H1 (cell line): ENCODE results near the gene LRRC23. TPM values are rescaled to one million over a fixed set of nuclear protein-coding genes. Genes with fewer than 3 reads are reported as not detected.
A peak's percentile ranks its signal among the peaks of the same experiment; 100 is the strongest.

Source experiments
- CTCF ChIA-PET: fragments of 300-600 bp; sonication (Branson Sonifier 250); formaldehyde crosslinking; loops from one replicate; lab custom pipeline; 2021; ENCODE audit not compliant: partially characterized antibody; lab: Charles Lee
- POLR2A ChIA-PET: fragments of 300-600 bp; sonication (Branson Sonifier 250); formaldehyde crosslinking; loops from one replicate; lab custom pipeline; 2021; ENCODE audit warnings: inconsistent platforms; ENCODE audit not compliant: partially characterized antibody; lab: Charles Lee
- DNase-seq, 2 experiments: peaks; one replicate each; pipeline versions ENCODE4 v3.0.0 to v3.0.0-alpha.2; 2010 to 2022; ENCODE audit warnings: low spot score in 2 of 2, low read depth in 1 of 2, mixed read lengths in 1 of 2
- FAIRE-seq: peaks from 2 replicates; lab custom pipeline; 2011; peaks lifted over from hg19 to GRCh38; lab: Jason Lieb, UNC
- H2AFZ ChIP-seq: 2 replicates; pipeline ENCODE4 v1.8.1; 2012; ENCODE audit warnings: low read length, inconsistent platforms
- H2AK5ac ChIP-seq: 2 replicates; pipeline ENCODE4 v1.6.1; 2013; ENCODE audit warnings: low read depth, low read length
- H2BK120ac ChIP-seq: replicated peaks from 2 replicates; pipeline ENCODE3; 2013; ENCODE audit warnings: low read depth, low read length, inconsistent platforms
- H2BK12ac ChIP-seq: 2 replicates; pipeline ENCODE4 v1.6.1; 2013; ENCODE audit warnings: low read depth, low read length
- H2BK15ac ChIP-seq: 2 replicates; pipeline ENCODE4 v1.6.1; 2013; ENCODE audit warnings: low read length
- H2BK20ac ChIP-seq: 2 replicates; pipeline ENCODE4 v1.6.1; 2013; ENCODE audit warnings: low read length
- H2BK5ac ChIP-seq: 2 replicates; pipeline ENCODE4 v1.6.1; 2013; ENCODE audit warnings: low read depth, low read length
- H3K14ac ChIP-seq: 2 replicates; pipeline ENCODE4 v1.6.1; 2013; ENCODE audit warnings: inconsistent platforms; ENCODE audit not compliant: insufficient read length
- H3K18ac ChIP-seq: 2 replicates; pipeline ENCODE4 v1.6.1; 2013; ENCODE audit warnings: low read length; ENCODE audit errors: extremely low read depth
- H3K23ac ChIP-seq: 2 replicates; pipeline ENCODE4 v1.6.1; 2013; ENCODE audit warnings: inconsistent platforms; ENCODE audit not compliant: insufficient read length
- H3K23me2 ChIP-seq: 2 replicates; pipeline ENCODE4 v1.6.1; 2013; ENCODE audit warnings: low read depth, low read length
- H3K27ac ChIP-seq: 2 replicates; pipeline ENCODE4 v1.6.1; 2011; ENCODE audit warnings: low read depth, low read length, inconsistent platforms
- H3K27me3 ChIP-seq, 4 experiments: replicated peaks in 1 of 4; 1 replicate in 1 of 4; 2 replicates in 3 of 4; pipeline versions ENCODE4 v1.6.1 to v1.8.1; 2011 to 2013; ENCODE audit warnings: low read length in 3 of 4, mild to moderate bottlenecking in 3 of 4, inconsistent platforms in 2 of 4, mixed read lengths in 2 of 4, moderate library complexity in 1 of 4; ENCODE audit not compliant: control insufficient read depth in 3 of 4, insufficient read depth in 3 of 4; ENCODE audit errors: extremely low read depth in 1 of 4
- H3K36me3 ChIP-seq, 4 experiments: 2 replicates each; pipeline versions ENCODE4 v1.6.1 to v1.8.1; 2011 to 2013; ENCODE audit warnings: mild to moderate bottlenecking in 4 of 4, low read length in 3 of 4, moderate library complexity in 2 of 4, control low read depth in 1 of 4, inconsistent platforms in 1 of 4; ENCODE audit not compliant: insufficient read depth in 4 of 4, control insufficient read depth in 2 of 4
- H3K4ac ChIP-seq: replicated peaks from 2 replicates; pipeline ENCODE3; 2013; ENCODE audit warnings: low read length, low read depth, mixed read lengths, inconsistent platforms; ENCODE audit not compliant: insufficient read length
- H3K4me1 ChIP-seq, 4 experiments: replicated peaks in 1 of 4; 1 replicate in 1 of 4; 2 replicates in 3 of 4; pipeline versions ENCODE4 v1.6.1 to v1.8.1; 2011 to 2013; ENCODE audit warnings: low read length in 3 of 4, inconsistent platforms in 2 of 4, mixed read lengths in 1 of 4; ENCODE audit not compliant: insufficient read depth in 4 of 4, control insufficient read depth in 3 of 4
- H3K4me2 ChIP-seq, 2 experiments: 2 replicates each; pipeline versions ENCODE4 v1.6.1 to v1.8.1; 2011 to 2013; ENCODE audit warnings: low read depth in 2 of 2, low read length in 2 of 2, control low read depth in 1 of 2, inconsistent platforms in 1 of 2, mild to moderate bottlenecking in 1 of 2; ENCODE audit not compliant: insufficient read depth in 1 of 2
- H3K4me3 ChIP-seq, 4 experiments: fragments of 200-600, 300-600 bp in 1 of 4; sonication (generic), shearing (Covaris generic), sonication (Bioruptor Twin) in 1 of 4; 2 replicates each; pipeline versions ENCODE4 v1.5.1 to v1.8.1; 2011 to 2016; ENCODE audit warnings: low read length in 4 of 4, low read depth in 3 of 4, control low read depth in 2 of 4, inconsistent platforms in 2 of 4, mild to moderate bottlenecking in 2 of 4, mixed read lengths in 1 of 4, moderate library complexity in 1 of 4; ENCODE audit not compliant: insufficient read depth in 2 of 4; ENCODE audit errors: extremely low read depth in 1 of 4
- H3K56ac ChIP-seq: replicated peaks from 2 replicates; pipeline ENCODE3; 2013; ENCODE audit warnings: low read depth, mild to moderate bottlenecking, mixed read lengths, low read length, inconsistent platforms; ENCODE audit not compliant: insufficient read length
- H3K79me1 ChIP-seq: 2 replicates; pipeline ENCODE4 v1.6.1; 2013; ENCODE audit warnings: low read depth, low read length, control low read depth
- H3K79me2 ChIP-seq, 2 experiments: 2 replicates each; pipeline versions ENCODE4 v1.6.1 to v1.8.1; 2012 to 2013; ENCODE audit warnings: low read length in 2 of 2, mild to moderate bottlenecking in 2 of 2, inconsistent platforms in 1 of 2; ENCODE audit not compliant: insufficient read depth in 2 of 2, control insufficient read depth in 1 of 2
- H3K9ac ChIP-seq, 4 experiments: replicated peaks in 1 of 4; 1 replicate in 1 of 4; 2 replicates in 3 of 4; pipeline versions ENCODE4 v1.6.1 to v1.8.1; 2011 to 2013; ENCODE audit warnings: low read depth in 3 of 4, low read length in 3 of 4, control low read depth in 2 of 4, mild to moderate bottlenecking in 2 of 4, moderate library complexity in 2 of 4, inconsistent platforms in 1 of 4; ENCODE audit errors: extremely low read depth in 1 of 4
- H3K9me3 ChIP-seq, 2 experiments: 2 replicates each; pipeline versions ENCODE4 v1.6.1 to v1.8.1; 2012 to 2013; ENCODE audit warnings: mild to moderate bottlenecking in 2 of 2, moderate library complexity in 2 of 2, control low read depth in 1 of 2, inconsistent platforms in 1 of 2, low read depth in 1 of 2, low read length in 1 of 2, mixed read lengths in 1 of 2; ENCODE audit not compliant: insufficient read depth in 2 of 2
- H4K20me1 ChIP-seq, 2 experiments: replicated peaks in 1 of 2; 2 replicates each; pipeline versions ENCODE3 to v1.8.1; 2011 to 2013; ENCODE audit warnings: inconsistent platforms in 2 of 2, low read length in 2 of 2, mild to moderate bottlenecking in 1 of 2; ENCODE audit not compliant: insufficient read depth in 2 of 2, control insufficient read depth in 1 of 2
- H4K5ac ChIP-seq: 2 replicates; pipeline ENCODE4 v1.6.1; 2013; ENCODE audit warnings: low read length, low read depth, mixed read lengths, inconsistent platforms; ENCODE audit not compliant: insufficient read length
- H4K8ac ChIP-seq: 2 replicates; pipeline ENCODE4 v1.8.0; 2013; ENCODE audit warnings: mild to moderate bottlenecking, moderate library complexity, low read length, inconsistent platforms; ENCODE audit not compliant: insufficient read depth; ENCODE audit errors: extremely low read depth
- H4K91ac ChIP-seq: replicated peaks from 2 replicates; pipeline ENCODE3; 2013; ENCODE audit warnings: low read length, mixed read lengths, inconsistent platforms; ENCODE audit not compliant: insufficient read length
- ASH2L ChIP-seq: fragments of 200-600, 300-600 bp; sonication (generic); IDR thresholded peaks from one replicate; pipeline ENCODE4 v1.7.1; 2017; ENCODE audit warnings: low read length
- BCL11A ChIP-seq, 2 experiments: IDR thresholded peaks; one replicate each; pipeline ENCODE4 v1.6.1; 2011; ENCODE audit warnings: low read depth in 2 of 2, low read length in 2 of 2, mild to moderate bottlenecking in 2 of 2
- BRCA1 ChIP-seq: IDR thresholded peaks from 2 replicates; pipeline ENCODE4 v1.6.1; 2012; ENCODE audit warnings: low read depth, low read length, improper control_type of control experiment
- EGR1 ChIP-seq: IDR thresholded peaks from 2 replicates; pipeline ENCODE4 v1.6.1; 2011; ENCODE audit warnings: low read depth, low read length, borderline replicate concordance
- KDM5A ChIP-seq: fragments of 200-600 bp; IDR thresholded peaks from 2 replicates; pipeline ENCODE4 v1.7.1; 2012; ENCODE audit warnings: mild to moderate bottlenecking, low read length, inconsistent platforms, mixed read lengths
- SIN3A ChIP-seq, 2 experiments: IDR thresholded peaks in 1 of 2; conservative IDR thresholded peaks in 1 of 2; 2 replicates each; pipeline ENCODE4 v1.6.1; 2011 to 2012; ENCODE audit warnings: low read length in 2 of 2, improper control_type of control experiment in 1 of 2, low read depth in 1 of 2, mild to moderate bottlenecking in 1 of 2
- SIX5 ChIP-seq: IDR thresholded peaks from 2 replicates; pipeline ENCODE4 v1.6.1; 2011; ENCODE audit warnings: mild to moderate bottlenecking, low read depth, low read length
- SP1 ChIP-seq: IDR thresholded peaks from 2 replicates; pipeline ENCODE4 v1.6.1; 2011; ENCODE audit warnings: low read depth, low read length
- SUZ12 ChIP-seq: fragments of 200-600 bp; sonication (generic); IDR thresholded peaks from 2 replicates; pipeline ENCODE4 v1.6.1; 2012; ENCODE audit warnings: mild to moderate bottlenecking, inconsistent platforms, low read length, moderate library complexity, mixed read lengths
- TAF1 ChIP-seq: IDR thresholded peaks from 2 replicates; pipeline ENCODE4 v1.6.1; 2011; ENCODE audit warnings: mild to moderate bottlenecking, low read depth, low read length
- TAF7 ChIP-seq: optimal IDR thresholded peaks from 2 replicates; pipeline ENCODE3; 2011; ENCODE audit warnings: low read depth, mild to moderate bottlenecking, inconsistent platforms, low read length, moderate library complexity, borderline replicate concordance
- TCF12 ChIP-seq: IDR thresholded peaks from 2 replicates; pipeline ENCODE4 v1.6.1; 2011; ENCODE audit warnings: low read depth, mild to moderate bottlenecking, low read length
- WGBS, 2 experiments: shearing (Covaris generic) in 1 of 2; methylation state at CpG; one replicate each; pipeline versions ENCODE4 v1.1.6 to v1.1.7; 2013 to 2015; ENCODE audit warnings: low lambda C conversion rate in 2 of 2, mixed read lengths in 2 of 2, inconsistent platforms in 1 of 2, low coverage in 1 of 2, missing lambda C conversion rate in 1 of 2; ENCODE audit not compliant: insufficient replicate concordance in 2 of 2, insufficient coverage in 1 of 2, insufficient read length in 1 of 2; ENCODE audit errors: extremely low coverage in 1 of 2, missing lambda C conversion rate in 1 of 2; 5-methylcytosine and 5-hydroxymethylcytosine counted together
- polyA plus RNA-seq, 7 experiments: library from polyadenylated mRNA; depleted of rRNA in 3 of 7; stranded (reverse) in 5 of 7; unstranded in 2 of 7; fragments of >200 nt in 5 of 7; fragments of 200-250 nt in 2 of 7; gene quantifications; 1 replicate in 5 of 7; 2 replicates in 1 of 7; 4 replicates in 1 of 7; pipeline versions ENCODE4 v1.2.1 to v1.2.3, GENCODE V29; 2011 to 2013; ENCODE audit warnings: missing spikeins in 2 of 7, mixed read lengths in 2 of 7
- total RNA-seq: library from RNA; stranded (reverse); fragmentation: NEBNext Ultra II Directional; extraction: Animal tissue kit (Norgen Biotek cat#: 25700); gene quantifications from 2 replicates; pipeline ENCODE4 v1.2.1, GENCODE V29; 2021

LRRC23 gene
- total and polyA plus RNA-seq, 2 of the 8 experiments (the other 6 are each of a cell fraction or from before 2014, with no cell fraction given): 2.5 to 3.6 TPM

DNA sequence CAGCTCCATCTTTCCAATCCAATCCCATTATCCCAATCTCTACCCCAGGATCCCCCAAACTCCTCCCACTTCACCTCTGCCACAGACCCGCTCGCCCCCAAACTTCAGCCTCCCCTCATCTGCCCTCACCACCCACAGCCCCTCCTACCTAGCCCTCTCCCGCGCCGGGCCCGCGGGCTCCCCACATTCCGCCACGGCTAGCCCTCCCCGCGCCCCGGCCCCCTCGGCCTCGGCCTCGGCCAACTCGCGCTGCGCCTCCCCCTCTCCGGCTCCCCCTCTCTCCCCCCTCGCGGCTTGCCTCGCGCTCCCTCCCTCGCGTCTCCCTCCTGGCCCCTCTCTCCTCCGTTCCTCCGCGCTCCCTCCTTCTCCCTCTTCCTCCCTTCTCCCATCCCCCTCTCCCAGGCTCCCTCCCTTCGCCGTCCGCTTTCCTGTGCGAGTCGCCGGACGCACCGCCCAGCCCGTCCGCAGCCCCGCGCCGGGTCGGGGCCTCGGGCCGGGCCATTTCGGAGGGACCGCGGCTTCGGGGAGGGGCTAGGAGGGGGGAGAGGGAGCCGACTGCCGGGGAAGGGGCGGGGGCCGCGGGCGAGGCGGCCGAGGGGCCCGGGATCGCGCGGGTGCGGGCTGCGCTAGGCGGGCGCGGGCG is 22.9 kb downstream of the LRRC23 start, which contains the start of gene ATN1:
ATN1 (plus strand) TSS at position 581 of the 643 bp plus-strand sequence. CDS start 6,043 bp downstream, outside the sequence.
- H3K4me1 ChIP-seq: peaks cover 13 to 31% (median 17%) of the 10 kb centered on the region in 4 experiments
- DNase-seq (peak in 1 of 2 experiments; percentile 83), FAIRE-seq (no peak)
- peak within 1 kb of the TSS; percentile 75 for H2BK5ac ChIP-seq
- H4K5ac ChIP-seq: peak within 1 kb of the TSS; percentile 44
- WGBS, 2 experiments: 2% methylated on average over 9 of the region's 66 CpGs; no CpG with 5 or more reads in 1 of the 2 experiments
- peak within 1 kb of the TSS; percentile 83 for H3K18ac ChIP-seq
- H3K4me3 ChIP-seq: peak within 1 kb of the TSS; percentile 90 to 99 (median 92)
- peaks cover 10% of the 10 kb centered on the region for H3K79me1 ChIP-seq
- peak within 1 kb of the TSS; percentile 64 to 91 (median 69) for H3K9ac ChIP-seq
- H2AFZ ChIP-seq: no peak within 1 kb of the TSS
- ChIA-PET POLR2A (interaction anchor here (0.6 to 44.0 kb wide), 9 partner anchors 15 to 100 kb away, joined by 3 to 1596 read pairs (median 22); partner anchors contain the start of genes C12orf57, CDCA3, EMG1 and ENO2), CTCF (interaction anchor here (0.6 to 10.0 kb wide), 6 partner anchors 12 to 328 kb away, joined by 3 to 253 read pairs (median 47); partner anchors contain the start of genes C12orf57, LRRC23, RNU7-1 and SPSB2)
- H2AK5ac ChIP-seq: no peak within 1 kb of the TSS
- peak within 1 kb of the TSS; percentile 49 for H4K91ac ChIP-seq
- no peak within 1 kb of the TSS for H2BK120ac ChIP-seq
- no peaks in the 10 kb centered on the region for H3K9me3 ChIP-seq
- no peak within 1 kb of the TSS for H2BK20ac ChIP-seq
- H3K14ac ChIP-seq: no peak within 1 kb of the TSS
- H3K36me3 ChIP-seq: peaks cover 1 to 13% (median 6%) of the 10 kb centered on the region in 4 experiments; a peak in 5 of 8 replicates
- peaks cover 27 to 34% of the 10 kb centered on the region in 2 experiments for H3K79me2 ChIP-seq
- peaks cover 14 to 16% of the 10 kb centered on the region in 2 experiments for H4K20me1 ChIP-seq
- H4K8ac ChIP-seq: peak within 1 kb of the TSS; percentile 47
- peak within 1 kb of the TSS; percentile 34 for H3K4ac ChIP-seq
- H3K23me2 ChIP-seq: peaks cover 28% of the 10 kb centered on the region
- H3K4me2 ChIP-seq: peak within 1 kb of the TSS; percentile 92 to 100
- H3K27ac ChIP-seq: peak within 1 kb of the TSS; percentile 17; the same call in 1 of the 2 replicates
- 0 out of 2 replicates have a peak within 1 kb of the TSS, but pooled peaks have one; percentile 18 for H2BK15ac ChIP-seq
- peak within 1 kb of the TSS; percentile 70 for H3K56ac ChIP-seq
- peak within 1 kb of the TSS; percentile 75; the same call in 1 of the 2 replicates for H2BK12ac ChIP-seq
- H3K27me3 ChIP-seq: no peaks in the 10 kb centered on the region
- no peak within 1 kb of the TSS for H3K23ac ChIP-seq
- no peak for TF ChIP-seq KDM5A
- TF ChIP-seq BRCA1: no peak; the same call in 1 of the 2 replicates
- TF ChIP-seq SIN3A (conservative IDR thresholded peaks at IDR 0.05 in 1 of 2, IDR thresholded peaks at IDR 0.05 in 1 of 2; ENCODE audit: low read depth in 1 of 2, low read length in 2 of 2): peak; percentile 81 to 91; a peak in 2 of 4 replicates
- TF ChIP-seq BCL11A (IDR thresholded peaks at IDR 0.05; ENCODE audit: low read depth in 2 of 2, low read length in 2 of 2): no peak
- no peak for TF ChIP-seq TCF12
- peak; percentile 58; the same call in 1 of the 2 replicates for TF ChIP-seq SUZ12
- peak; percentile 92 for TF ChIP-seq EGR1
- TF ChIP-seq TAF7: peak; percentile 62
- 0 out of 2 replicates have a peak, but pooled peaks have one; percentile 39 for TF ChIP-seq SP1
- peak; percentile 96 for TF ChIP-seq ASH2L
- TF ChIP-seq TAF1: peak; percentile 64; the same call in 1 of the 2 replicates
- TF ChIP-seq SIX5: no peak
